PC-9 (cell line): Measurements from ENCODE around the gene DET1. TPM values are rescaled to one million over a fixed set of nuclear protein-coding genes. Genes with fewer than 3 reads are reported as not detected.

Experiments
- BruUV-seq: library from RNA; stranded (reverse); fragments of 400-500 nt; replicated peaks from 2 replicates; lab custom pipeline; 2021; lab: Mats Ljungman, UMichigan
- CTCF ChIA-PET: fragments of 300-600 bp; sonication (Branson Sonifier 250); formaldehyde crosslinking; loops from one replicate; lab custom pipeline; 2022; ENCODE audit warnings: antibody characterized with exemption; lab: Charles Lee
- POLR2A ChIA-PET: fragments of 300-600 bp; sonication (Branson Sonifier 250); formaldehyde crosslinking; loops from one replicate; lab custom pipeline; 2022; ENCODE audit warnings: antibody characterized with exemption; ENCODE audit not compliant: unreplicated experiment; lab: Charles Lee
- DNase-seq, 2 experiments: peaks; one replicate each; pipeline versions ENCODE4 v3.0.0 to v3.0.0-alpha.2; 2015 to 2022; ENCODE audit warnings: mixed read lengths in 1 of 2
- H2AFZ ChIP-seq: fragments of 200-600 bp; sonication (generic); 2 replicates; pipeline ENCODE4 v1.8.1; 2017; ENCODE audit warnings: antibody characterized with exemption
- H3F3A ChIP-seq: fragments of 200-600 bp; sonication (generic); 2 replicates; pipeline ENCODE4 v1.8.1; 2017; ENCODE audit warnings: antibody characterized with exemption, mild to moderate bottlenecking, low read depth; ENCODE audit not compliant: insufficient read depth
- H3K27ac ChIP-seq: fragments of 200-600 bp; sonication (generic); 2 replicates; pipeline ENCODE4 v1.6.1; 2016; ENCODE audit warnings: mixed run types
- H3K27me3 ChIP-seq: fragments of 200-600 bp; sonication (generic); 2 replicates; pipeline ENCODE4 v1.6.1; 2016; ENCODE audit warnings: low read depth, mixed run types; ENCODE audit not compliant: insufficient read depth
- H3K36me3 ChIP-seq: fragments of 200-600 bp; sonication (generic); 2 replicates; pipeline ENCODE4 v1.6.1; 2016; ENCODE audit warnings: low read depth, mixed run types
- H3K4me1 ChIP-seq: fragments of 200-600 bp; sonication (generic); replicated peaks from 2 replicates; pipeline ENCODE4 v1.6.1; 2016; ENCODE audit warnings: mixed run types; ENCODE audit not compliant: insufficient read depth
- H3K4me2 ChIP-seq: fragments of 200-600 bp; sonication (generic); 2 replicates; pipeline ENCODE4 v1.6.1; 2017; ENCODE audit warnings: mixed run types
- H3K4me3 ChIP-seq: fragments of 200-600 bp; sonication (generic); 2 replicates; pipeline ENCODE4 v1.6.1; 2016; ENCODE audit warnings: mixed run types
- H3K79me2 ChIP-seq: fragments of 200-600 bp; sonication (generic); 2 replicates; pipeline ENCODE4 v1.6.1; 2017; ENCODE audit warnings: low read depth, mixed run types
- H3K9me2 ChIP-seq: fragments of 200-600 bp; sonication (generic); 2 replicates; pipeline ENCODE4 v1.8.1; 2017; ENCODE audit warnings: mild to moderate bottlenecking; ENCODE audit not compliant: insufficient read depth
- H3K9me3 ChIP-seq: fragments of 200-600 bp; sonication (generic); 2 replicates; pipeline ENCODE4 v1.8.1; 2016; ENCODE audit warnings: low read depth; ENCODE audit not compliant: insufficient read depth
- H4K20me1 ChIP-seq: fragments of 200-600 bp; sonication (generic); 2 replicates; pipeline ENCODE4 v1.8.1; 2017; ENCODE audit not compliant: insufficient read depth
- EZH2 ChIP-seq: fragments of 200-600 bp; sonication (generic); IDR thresholded peaks from 2 replicates; pipeline ENCODE4 v1.8.0; 2017; ENCODE audit warnings: antibody characterized with exemption, low read depth
- intact Hi-C: fragments of 100-400 bp; cut with micrococcal nuclease; formaldehyde crosslinking; loops from one replicate; pipeline ENCODE4 v1.10.0; 2022; ENCODE audit not compliant: unreplicated experiment
- total RNA-seq: library from RNA; stranded (reverse); gene quantifications from 2 replicates; pipeline ENCODE4 v1.2.3, GENCODE V29; 2021
- TF ChIP-seq, protein P1 (sequence below): fragments of 200-600 bp; sonication (generic); conservative IDR thresholded peaks from 2 replicates; pipeline ENCODE4 v1.6.1; 2017; ENCODE audit warnings: mixed run types, antibody characterized with exemption, mild to moderate bottlenecking, moderate library complexity

Gene DET1
- total RNA-seq, 1 experiment from 2014 or later = 3.7 TPM

DNA sequence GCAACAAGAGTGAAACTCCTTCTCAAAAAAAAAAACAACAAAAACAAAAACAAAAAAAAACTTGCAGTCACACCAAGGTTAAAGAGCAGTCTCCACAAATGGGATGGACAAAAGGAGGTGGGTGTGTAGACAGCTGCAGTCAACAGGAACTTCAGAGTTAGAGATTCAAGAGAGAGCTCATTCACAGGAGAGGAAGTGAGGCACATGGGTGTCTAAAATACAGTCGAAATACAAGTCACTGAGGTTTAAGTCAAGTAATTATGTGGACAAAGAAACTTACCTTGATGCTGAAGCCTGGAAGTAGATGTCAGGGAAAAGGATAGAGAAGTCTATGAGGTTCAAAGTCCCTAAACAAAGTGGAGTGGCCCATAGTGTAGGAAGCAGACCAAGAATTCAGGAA is 64.2 kb downstream of the DET1 start:
- ChIA-PET POLR2A (no interaction called here), CTCF (no interaction called here)
- H2AFZ ChIP-seq = no peak overlapping the region
- no peak overlapping the region for H3K27ac ChIP-seq
- TF ChIP-seq, protein P1, sequence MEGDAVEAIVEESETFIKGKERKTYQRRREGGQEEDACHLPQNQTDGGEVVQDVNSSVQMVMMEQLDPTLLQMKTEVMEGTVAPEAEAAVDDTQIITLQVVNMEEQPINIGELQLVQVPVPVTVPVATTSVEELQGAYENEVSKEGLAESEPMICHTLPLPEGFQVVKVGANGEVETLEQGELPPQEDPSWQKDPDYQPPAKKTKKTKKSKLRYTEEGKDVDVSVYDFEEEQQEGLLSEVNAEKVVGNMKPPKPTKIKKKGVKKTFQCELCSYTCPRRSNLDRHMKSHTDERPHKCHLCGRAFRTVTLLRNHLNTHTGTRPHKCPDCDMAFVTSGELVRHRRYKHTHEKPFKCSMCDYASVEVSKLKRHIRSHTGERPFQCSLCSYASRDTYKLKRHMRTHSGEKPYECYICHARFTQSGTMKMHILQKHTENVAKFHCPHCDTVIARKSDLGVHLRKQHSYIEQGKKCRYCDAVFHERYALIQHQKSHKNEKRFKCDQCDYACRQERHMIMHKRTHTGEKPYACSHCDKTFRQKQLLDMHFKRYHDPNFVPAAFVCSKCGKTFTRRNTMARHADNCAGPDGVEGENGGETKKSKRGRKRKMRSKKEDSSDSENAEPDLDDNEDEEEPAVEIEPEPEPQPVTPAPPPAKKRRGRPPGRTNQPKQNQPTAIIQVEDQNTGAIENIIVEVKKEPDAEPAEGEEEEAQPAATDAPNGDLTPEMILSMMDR = no peak
- no peak for TF ChIP-seq EZH2
- H3K9me3 ChIP-seq = no peaks in the 10 kb centered on the region
- intact Hi-C loops = no loop called here
- no peaks in the 10 kb centered on the region for H3K36me3 ChIP-seq
- no TSS peak for BruUV-seq
- H3K27me3 ChIP-seq = peaks cover 3% of the 10 kb centered on the region; the same call in 1 of the 2 replicates
- H4K20me1 ChIP-seq = no peaks in the 10 kb centered on the region
- no peaks in the 10 kb centered on the region for H3K79me2 ChIP-seq
- no peak overlapping the region for H3K4me2 ChIP-seq
- DNase-seq = no peak
- H3K4me3 ChIP-seq = no peak overlapping the region
- no peaks in the 10 kb centered on the region for H3F3A ChIP-seq
- H3K9me2 ChIP-seq = no peaks in the 10 kb centered on the region
- no peaks in the 10 kb centered on the region for H3K4me1 ChIP-seq

DNA sequence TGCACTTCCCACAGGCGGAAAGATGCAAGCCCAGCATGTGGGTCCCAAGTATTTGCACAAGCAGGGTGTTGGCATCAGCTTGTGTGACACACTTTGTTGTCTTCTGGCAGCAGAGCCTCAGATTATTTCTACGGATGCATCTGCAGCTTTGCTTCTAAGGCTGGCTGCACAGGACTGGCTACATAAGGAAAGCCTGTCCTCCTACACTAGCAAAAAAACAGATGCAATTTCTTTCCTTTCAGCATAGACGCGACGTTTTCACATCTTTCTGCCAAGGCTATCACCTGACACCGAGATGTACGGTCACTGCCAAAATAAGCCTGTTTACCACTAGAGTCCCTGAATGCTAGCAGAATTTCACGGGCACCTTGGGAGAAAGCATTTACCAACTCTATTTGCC is 65.5 kb downstream of the DET1 start:
- POLR2A ChIA-PET = no interaction called here
- Histone ChIP-seq H3K4me2 (no peak overlapping the region), H3K36me3 (peaks cover 4% of the 10 kb centered on the region; the same call in 1 of the 2 replicates), H2AFZ (no peak overlapping the region), H3K4me3 (no peak overlapping the region), H4K20me1 (no peaks in the 10 kb centered on the region; the same call in 1 of the 2 replicates), H3K9me3 (no peaks in the 10 kb centered on the region), H3K27ac (no peak overlapping the region), H3K27me3 (no peaks in the 10 kb centered on the region), H3F3A (no peaks in the 10 kb centered on the region), H3K4me1 (no peaks in the 10 kb centered on the region), H3K9me2 (no peaks in the 10 kb centered on the region), H3K79me2 (no peaks in the 10 kb centered on the region)
- TF ChIP-seq EZH2 = no peak
- TF ChIP-seq, protein P1 = no peak
- BruUV-seq = no TSS peak
- CTCF ChIA-PET = no interaction called here
- intact Hi-C loops = no loop called here
- DNase-seq = no peak

DNA sequence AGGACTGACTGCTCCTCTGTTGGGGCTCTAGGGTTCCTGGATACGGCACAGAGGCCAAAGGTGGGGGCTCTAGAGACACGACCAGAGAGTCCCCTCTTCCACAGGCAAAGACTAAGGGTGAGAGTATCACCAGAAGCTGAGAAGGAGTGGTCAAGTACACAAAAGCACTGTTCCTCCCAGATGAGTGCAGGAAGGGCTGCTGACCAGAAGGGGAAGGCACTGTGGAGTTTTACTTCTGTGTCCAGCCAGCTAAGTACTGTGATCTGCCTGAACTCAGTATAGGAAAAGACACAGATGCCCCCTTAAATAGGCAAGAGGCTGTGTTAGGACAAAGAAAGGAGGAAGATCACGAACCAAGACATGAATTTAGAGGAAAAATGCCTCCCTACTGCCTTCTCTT is 67.3 kb downstream of the DET1 start:
- CTCF ChIA-PET = no interaction called here
- H2AFZ ChIP-seq = no peak overlapping the region
- intact Hi-C loops = loop anchor here (10.0 kb wide), 2 partner anchors 356 to 536 kb away; no protein-coding TSS in a partner anchor

DNA sequence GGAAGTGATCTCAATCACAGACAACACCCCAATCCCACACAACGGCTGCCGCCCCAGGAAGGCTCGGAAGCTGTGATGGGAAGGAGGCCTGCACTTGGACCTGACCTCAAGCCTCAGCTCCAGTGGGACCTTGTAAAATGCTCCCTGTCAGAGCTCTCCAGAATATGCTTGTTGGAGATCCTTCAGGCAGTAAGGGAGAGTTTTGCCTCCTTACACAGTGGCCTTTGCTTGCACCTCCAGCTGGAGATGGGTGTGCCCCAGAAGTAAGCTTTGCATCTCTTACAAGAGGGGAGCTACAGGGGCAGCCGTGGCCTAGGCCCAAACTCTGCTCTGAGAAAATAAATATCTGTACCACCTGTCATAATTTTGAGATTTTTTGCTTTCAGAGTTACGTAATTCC is 68.6 kb downstream of the DET1 start:
- CTCF ChIA-PET = no interaction called here
- intact Hi-C loops = loop anchor here (2.0 to 10.0 kb wide), 3 partner anchors 137 to 537 kb away; no protein-coding TSS in a partner anchor
- Histone ChIP-seq H3K79me2 (no peaks in the 10 kb centered on the region), H3K4me2 (no peak overlapping the region), H3K27ac (no peak overlapping the region), H3K27me3 (no peaks in the 10 kb centered on the region), H3K36me3 (peaks cover 4% of the 10 kb centered on the region; the same call in 1 of the 2 replicates), H4K20me1 (no peaks in the 10 kb centered on the region; the same call in 1 of the 2 replicates), H3K9me3 (no peaks in the 10 kb centered on the region), H3F3A (no peaks in the 10 kb centered on the region), H3K4me3 (no peak overlapping the region), H3K9me2 (no peaks in the 10 kb centered on the region), H3K4me1 (no peaks in the 10 kb centered on the region), H2AFZ (no peak overlapping the region)
- TF ChIP-seq EZH2 = no peak
- TF ChIP-seq, protein P1 = no peak
- no TSS peak for BruUV-seq
- POLR2A ChIA-PET = no interaction called here
- no peak for DNase-seq

More for the DNA sequence above, 67.3 kb downstream of the DET1 start:
- no peaks in the 10 kb centered on the region for H3K27me3 ChIP-seq
- POLR2A ChIA-PET = no interaction called here
- no peak overlapping the region for H3K4me3 ChIP-seq
- DNase-seq = no peak
- no peaks in the 10 kb centered on the region for H3K4me1 ChIP-seq
- H3K9me2 ChIP-seq = no peaks in the 10 kb centered on the region
- no peaks in the 10 kb centered on the region; the same call in 1 of the 2 replicates for H4K20me1 ChIP-seq
- no peak overlapping the region for H3K27ac ChIP-seq
- no peaks in the 10 kb centered on the region for H3K9me3 ChIP-seq
- TF ChIP-seq EZH2 = no peak
- H3F3A ChIP-seq = no peaks in the 10 kb centered on the region
- no peak overlapping the region for H3K4me2 ChIP-seq
- H3K36me3 ChIP-seq = peaks cover 4% of the 10 kb centered on the region; the same call in 1 of the 2 replicates
- BruUV-seq = no TSS peak
- no peaks in the 10 kb centered on the region for H3K79me2 ChIP-seq
